GM18519 (cell line): ENCODE measurements around the gene PPP1R12B.
"Not testable (repeated sequence)": the region's sequence is repeated elsewhere in the genome, so short reads cannot be mapped to it uniquely, and the experiment has no call there.

Source experiments
- ATAC-seq: cut with Tn5 transposase; IDR thresholded peaks from one replicate; pipeline ENCODE4 v1.9.1; 2021; ENCODE audit warnings: mild to moderate bottlenecking, moderate library complexity; ENCODE audit not compliant: unreplicated experiment, low FRiP score

The PPP1R12B gene

GRCh38 chr1:202623476-202623875, 275.0 kb downstream of the PPP1R12B start:
- not testable (repeated sequence) for ATAC-seq

GRCh38 chr1:202624088-202624780, 275.7 kb downstream of the PPP1R12B start:
- no peak for ATAC-seq

- ATAC-seq, result no peak
These were observed 276.2 kb downstream of the PPP1R12B start for GRCh38 chr1:202624781-202625108.

- no peak for ATAC-seq
These were observed 277.2 kb downstream of the PPP1R12B start for GRCh38 chr1:202625416-202626360.

GRCh38 chr1:202627036-202627435, 278.5 kb downstream of the PPP1R12B start:
- not testable (repeated sequence) for ATAC-seq

GRCh38 chr1:202627841-202628565, 279.5 kb downstream of the PPP1R12B start:
- no peak for ATAC-seq

- ATAC-seq, result no peak
These were observed 280.2 kb downstream of the PPP1R12B start for GRCh38 chr1:202628646-202629215.

GRCh38 chr1:202629257-202629811, 280.8 kb downstream of the PPP1R12B start:
- ATAC-seq, result peak; percentile 59

GRCh38 chr1:202630096-202630495, 281.6 kb downstream of the PPP1R12B start:
- not testable (repeated sequence) for ATAC-seq

GRCh38 chr1:202630541-202630940, 282.0 kb downstream of the PPP1R12B start:
- no peak for ATAC-seq

- no peak for ATAC-seq
These were observed 282.8 kb downstream of the PPP1R12B start for GRCh38 chr1:202631076-202631923.

GRCh38 chr1:202632241-202632640, 283.7 kb downstream of the PPP1R12B start:
- ATAC-seq, result no peak

GRCh38 chr1:202636171-202636570, 287.7 kb downstream of the PPP1R12B start:
- ATAC-seq, result not testable (repeated sequence)

GRCh38 chr1:202637321-202638018, 289.0 kb downstream of the PPP1R12B start:
- ATAC-seq, result not testable (repeated sequence)

GRCh38 chr1:202638019-202638700, 289.7 kb downstream of the PPP1R12B start:
- no peak for ATAC-seq

GRCh38 chr1:202638701-202639305, 290.3 kb downstream of the PPP1R12B start:
- ATAC-seq, result not testable (repeated sequence)

- no peak for ATAC-seq
These were observed 291.0 kb downstream of the PPP1R12B start for GRCh38 chr1:202639500-202639899.

- ATAC-seq, result no peak
These were observed 293.7 kb downstream of the PPP1R12B start for GRCh38 chr1:202642212-202642611.
